Measurements from ENCODE around the gene ART4.

DNA sequence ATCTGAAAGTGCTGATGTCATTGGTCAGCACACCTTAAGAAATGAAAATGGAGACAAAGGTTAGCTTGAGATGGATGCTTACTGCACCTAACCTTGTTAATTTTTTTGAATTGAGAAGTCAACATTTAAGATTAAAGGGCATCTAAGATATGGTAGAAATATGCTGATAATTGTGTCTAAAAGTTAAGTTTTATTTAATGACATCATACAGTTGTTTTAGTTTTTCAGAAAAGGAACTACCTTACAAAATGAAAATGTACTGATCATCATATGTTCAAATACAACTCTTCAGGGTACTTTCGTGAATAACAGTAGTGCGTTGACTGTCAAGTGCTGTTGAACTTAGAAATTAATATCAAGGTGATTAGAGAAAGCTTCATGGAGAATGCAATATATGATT, 31.8 kb downstream of the ART4 start:
- TF ChIP-seq EP300 (IDR thresholded peaks at IDR 0.05), result no peak
- TF ChIP-seq, protein P1, sequence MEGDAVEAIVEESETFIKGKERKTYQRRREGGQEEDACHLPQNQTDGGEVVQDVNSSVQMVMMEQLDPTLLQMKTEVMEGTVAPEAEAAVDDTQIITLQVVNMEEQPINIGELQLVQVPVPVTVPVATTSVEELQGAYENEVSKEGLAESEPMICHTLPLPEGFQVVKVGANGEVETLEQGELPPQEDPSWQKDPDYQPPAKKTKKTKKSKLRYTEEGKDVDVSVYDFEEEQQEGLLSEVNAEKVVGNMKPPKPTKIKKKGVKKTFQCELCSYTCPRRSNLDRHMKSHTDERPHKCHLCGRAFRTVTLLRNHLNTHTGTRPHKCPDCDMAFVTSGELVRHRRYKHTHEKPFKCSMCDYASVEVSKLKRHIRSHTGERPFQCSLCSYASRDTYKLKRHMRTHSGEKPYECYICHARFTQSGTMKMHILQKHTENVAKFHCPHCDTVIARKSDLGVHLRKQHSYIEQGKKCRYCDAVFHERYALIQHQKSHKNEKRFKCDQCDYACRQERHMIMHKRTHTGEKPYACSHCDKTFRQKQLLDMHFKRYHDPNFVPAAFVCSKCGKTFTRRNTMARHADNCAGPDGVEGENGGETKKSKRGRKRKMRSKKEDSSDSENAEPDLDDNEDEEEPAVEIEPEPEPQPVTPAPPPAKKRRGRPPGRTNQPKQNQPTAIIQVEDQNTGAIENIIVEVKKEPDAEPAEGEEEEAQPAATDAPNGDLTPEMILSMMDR (IDR thresholded peaks at IDR 0.05), result no peak

Measured in ovary (tissue), 3 donors.